IMR-90 (cell line): ENCODE results near the gene ARHGEF37. TPM values are rescaled to one million over a fixed set of nuclear protein-coding genes. Genes with fewer than 3 reads are reported as not detected.

ENCODE experiments used
- ATAC-seq: fragments of 200-7000 bp; cut with Tn5 transposase; 2 replicates; pipeline ENCODE4 v1.9.1; 2020; ENCODE audit warnings: low read depth, mild to moderate bottlenecking, moderate library complexity
- BruUV-seq: library from RNA; stranded (reverse); fragments of 400-500 nt; replicated peaks from 2 replicates; lab custom pipeline; 2021; lab: Mats Ljungman, UMichigan
- CTCF ChIA-PET: fragments of 300-600 bp; formaldehyde crosslinking; extraction: SDS; loops from one replicate; lab custom pipeline; 2021; ENCODE audit warnings: antibody characterized with exemption; lab: Yijun Ruan, JAX
- POLR2A ChIA-PET: fragments of 300-600 bp; sonication (Branson Sonifier 250); formaldehyde crosslinking; loops from one replicate; lab custom pipeline; 2022; ENCODE audit warnings: antibody characterized with exemption; ENCODE audit not compliant: unreplicated experiment; lab: Charles Lee
- DNase-seq: peaks from one replicate; pipeline ENCODE4 v3.0.0; 2013
- H2AFZ ChIP-seq: replicated peaks from 2 replicates; pipeline ENCODE3; 2013; ENCODE audit warnings: low read length, mild to moderate bottlenecking; ENCODE audit not compliant: poor library complexity
- H2AK5ac ChIP-seq: 2 replicates; pipeline ENCODE4 v1.6.1; 2013; ENCODE audit warnings: low read depth, low read length, inconsistent platforms
- H2AK9ac ChIP-seq: replicated peaks from 2 replicates; pipeline ENCODE3; 2013; ENCODE audit warnings: mild to moderate bottlenecking, low read depth, low read length, moderate library complexity; ENCODE audit not compliant: poor library complexity
- H2BK120ac ChIP-seq: 2 replicates; pipeline ENCODE4 v1.6.1; 2013; ENCODE audit warnings: low read depth, low read length, inconsistent platforms
- H2BK15ac ChIP-seq: 3 replicates; pipeline ENCODE4 v1.6.1; 2013; ENCODE audit warnings: low read depth, low read length, inconsistent platforms
- H2BK20ac ChIP-seq: 2 replicates; pipeline ENCODE4 v1.6.1; 2013; ENCODE audit warnings: low read depth, mild to moderate bottlenecking, inconsistent platforms, low read length, moderate library complexity
- H2BK5ac ChIP-seq: 2 replicates; pipeline ENCODE4 v1.6.1; 2013; ENCODE audit warnings: mild to moderate bottlenecking, low read depth, low read length, inconsistent platforms; ENCODE audit not compliant: poor library complexity, severe bottlenecking
- H3K14ac ChIP-seq: replicated peaks from 2 replicates; pipeline ENCODE4 v1.6.1; 2013; ENCODE audit warnings: low read depth, low read length, inconsistent platforms
- H3K18ac ChIP-seq: 2 replicates; pipeline ENCODE4 v1.6.1; 2013; ENCODE audit warnings: low read depth, low read length, control low read depth
- H3K23ac ChIP-seq: 2 replicates; pipeline ENCODE4 v1.6.1; 2013; ENCODE audit warnings: low read depth, low read length, inconsistent platforms
- H3K27ac ChIP-seq: 2 replicates; pipeline ENCODE4 v1.5.1; 2013; ENCODE audit warnings: mild to moderate bottlenecking, control low read depth, low read length; ENCODE audit not compliant: insufficient read depth
- H3K27me3 ChIP-seq: 2 replicates; pipeline ENCODE4 v1.6.1; 2013; ENCODE audit warnings: low read length; ENCODE audit not compliant: control insufficient read depth, insufficient read depth
- H3K36me3 ChIP-seq: 2 replicates; pipeline ENCODE4 v1.6.1; 2013; ENCODE audit warnings: low read length, mixed read lengths; ENCODE audit not compliant: control insufficient read depth, insufficient read depth
- H3K4ac ChIP-seq: 2 replicates; pipeline ENCODE4 v1.6.1; 2013; ENCODE audit warnings: low read depth, low read length, inconsistent platforms
- H3K4me1 ChIP-seq: 2 replicates; pipeline ENCODE4 v1.6.1; 2013; ENCODE audit warnings: low read length, mixed read lengths; ENCODE audit not compliant: control insufficient read depth, insufficient read depth
- H3K4me2 ChIP-seq: 2 replicates; pipeline ENCODE4 v1.6.1; 2013; ENCODE audit warnings: low read depth, mild to moderate bottlenecking, control low read depth, low read length, moderate library complexity
- H3K4me3 ChIP-seq: 2 replicates; pipeline ENCODE4 v1.5.1; 2013; ENCODE audit warnings: low read depth, mild to moderate bottlenecking, control low read depth, low read length, moderate library complexity; ENCODE audit not compliant: insufficient read depth
- H3K56ac ChIP-seq: 2 replicates; pipeline ENCODE4 v1.6.1; 2013; ENCODE audit warnings: low read length, inconsistent platforms; ENCODE audit not compliant: insufficient read depth; ENCODE audit errors: extremely low read depth
- H3K79me1 ChIP-seq, 2 experiments: 2 replicates each; pipeline ENCODE4 v1.6.1; 2013; ENCODE audit warnings: low read length in 2 of 2, inconsistent platforms in 1 of 2, low read depth in 1 of 2
- H3K9ac ChIP-seq: 2 replicates; pipeline ENCODE4 v1.6.1; 2013; ENCODE audit warnings: low read depth, low read length, control low read depth
- H3K9me1 ChIP-seq: 2 replicates; pipeline ENCODE4 v1.6.1; 2013; ENCODE audit warnings: low read length, inconsistent platforms; ENCODE audit not compliant: insufficient read depth
- H3K9me3 ChIP-seq: 2 replicates; pipeline ENCODE4 v1.6.1; 2013; ENCODE audit warnings: low read length; ENCODE audit not compliant: control insufficient read depth, insufficient read depth
- H4K20me1 ChIP-seq: 2 replicates; pipeline ENCODE4 v1.6.1; 2013; ENCODE audit warnings: low read length, inconsistent platforms; ENCODE audit not compliant: insufficient read depth
- H4K5ac ChIP-seq: 2 replicates; pipeline ENCODE4 v1.6.1; 2013; ENCODE audit warnings: mild to moderate bottlenecking, low read depth, low read length, control low read depth
- H4K8ac ChIP-seq, 2 experiments: 2 replicates each; pipeline ENCODE4 v1.6.1; 2013; ENCODE audit warnings: low read depth in 2 of 2, low read length in 2 of 2, control low read depth in 1 of 2, inconsistent platforms in 1 of 2
- H4K91ac ChIP-seq: 2 replicates; pipeline ENCODE4 v1.6.1; 2013; ENCODE audit warnings: low read depth, low read length, inconsistent platforms; ENCODE audit not compliant: insufficient read depth
- BHLHE40 ChIP-seq: fragments of 150-350 bp; IDR thresholded peaks from 2 replicates; pipeline ENCODE4 v1.6.1; 2016; ENCODE audit warnings: mild to moderate bottlenecking, low read depth, low read length
- CEBPB ChIP-seq: IDR thresholded peaks from 2 replicates; pipeline ENCODE4 v1.6.1; 2012; ENCODE audit warnings: low read depth, low read length, improper control_type of control experiment
- CHD1 ChIP-seq: IDR thresholded peaks from 2 replicates; pipeline ENCODE4 v1.6.1; 2012; ENCODE audit warnings: low read depth, low read length, improper control_type of control experiment
- CTCF ChIP-seq: conservative IDR thresholded peaks from 2 replicates; pipeline ENCODE4 v1.5.1; 2012; ENCODE audit warnings: mild to moderate bottlenecking, low read depth, low read length, improper control_type of control experiment
- ELK1 ChIP-seq: fragments of 150-350 bp; IDR thresholded peaks from 2 replicates; pipeline ENCODE4 v1.6.1; 2016; ENCODE audit warnings: low read depth, mild to moderate bottlenecking, low read length, moderate library complexity, borderline replicate concordance
- FOS ChIP-seq: fragments of 150-350 bp; IDR thresholded peaks from 2 replicates; pipeline ENCODE4 v1.6.1; 2016; ENCODE audit warnings: low read depth, low read length
- MAFK ChIP-seq: IDR thresholded peaks from 2 replicates; pipeline ENCODE4 v1.6.1; 2012; ENCODE audit warnings: low read depth, low read length, improper control_type of control experiment
- MAZ ChIP-seq: IDR thresholded peaks from 2 replicates; pipeline ENCODE4 v1.6.1; 2012; ENCODE audit warnings: low read depth, mild to moderate bottlenecking, low read length, improper control_type of control experiment, moderate library complexity, borderline replicate concordance
- MXI1 ChIP-seq: IDR thresholded peaks from 2 replicates; pipeline ENCODE4 v1.6.1; 2012; ENCODE audit warnings: low read depth, mild to moderate bottlenecking, low read length, moderate library complexity, borderline replicate concordance
- NFE2L2 ChIP-seq: fragments of 150-350 bp; IDR thresholded peaks from 2 replicates; pipeline ENCODE4 v1.6.1; 2016; ENCODE audit warnings: low read depth, mild to moderate bottlenecking, low read length
- POLR2A ChIP-seq: IDR thresholded peaks from 2 replicates; pipeline ENCODE4 v1.6.1; 2012; ENCODE audit warnings: mild to moderate bottlenecking, low read depth, low read length
- RAD21 ChIP-seq: IDR thresholded peaks from 2 replicates; pipeline ENCODE4 v1.6.1; 2012; ENCODE audit warnings: low read length, improper control_type of control experiment
- RCOR1 ChIP-seq: IDR thresholded peaks from 2 replicates; pipeline ENCODE4 v1.6.1; 2012; ENCODE audit warnings: mild to moderate bottlenecking, low read length, improper control_type of control experiment; ENCODE audit not compliant: insufficient replicate concordance
- RFX5 ChIP-seq: IDR thresholded peaks from 2 replicates; pipeline ENCODE4 v1.8.0; 2012; ENCODE audit warnings: low read depth, mild to moderate bottlenecking, low read length, moderate library complexity
- SMC3 ChIP-seq: fragments of 150-350 bp; IDR thresholded peaks from 2 replicates; pipeline ENCODE4 v1.6.1; 2016; ENCODE audit warnings: low read depth, mild to moderate bottlenecking, antibody characterized with exemption, low read length, moderate library complexity
- USF2 ChIP-seq: fragments of 150-350 bp; IDR thresholded peaks from 2 replicates; pipeline ENCODE4 v1.6.1; 2017; ENCODE audit warnings: mild to moderate bottlenecking, antibody characterized with exemption, low read length, low read depth
- WGBS, 2 experiments: methylation state at CpG; one replicate each; pipeline versions ENCODE4 v1.1.5 to v1.1.7; 2013; ENCODE audit warnings: missing lambda C conversion rate in 2 of 2; ENCODE audit not compliant: insufficient read length in 1 of 2; ENCODE audit errors: extremely low coverage in 2 of 2; 5-methylcytosine and 5-hydroxymethylcytosine counted together
- dilution Hi-C: fragments of 300-500 bp; cut with HindIII; formaldehyde crosslinking; loops from one replicate; pipeline ENCODE4 v1.14.3; 2018; ENCODE audit warnings: low sequenced_read_pairs; ENCODE audit not compliant: unreplicated experiment
- in situ Hi-C: fragments of 300-500 bp; cut with MboI; formaldehyde crosslinking; loops from 3 replicates; pipeline ENCODE4 v1.14.3; 2019; ENCODE audit warnings: low sequenced_read_pairs, inconsistent platforms, mixed read lengths
- intact Hi-C: fragments of 100-400 bp; cut with micrococcal nuclease; formaldehyde crosslinking; loops from 2 replicates; pipeline ENCODE4 v1.10.0; 2022
- polyA plus RNA-seq, 3 experiments: library from polyadenylated mRNA; depleted of rRNA; stranded (reverse); fragments of >200 nt; gene quantifications; 2 replicates each; pipeline ENCODE4 v1.2.3, GENCODE V29; 2012; ENCODE audit warnings: low replicate concordance in 1 of 3
- total RNA-seq: library from RNA; depleted of rRNA; stranded (reverse); fragments of >200 nt; gene quantifications from 2 replicates; pipeline ENCODE4 v1.2.3, GENCODE V29; 2012

The ARHGEF37 gene
- total and polyA plus RNA-seq, 2 of the 4 experiments (the other 2 are of a cell fraction): 0.39 to 0.54 TPM

- no peak overlapping the region for H3K4me2 ChIP-seq
- ATAC-seq (no peak), DNase-seq (no peak)
- no peak overlapping the region for H2BK15ac ChIP-seq
- H3K27me3 ChIP-seq: peaks cover 30% of the 10 kb centered on the region
- H3K4me1 ChIP-seq: no peaks in the 10 kb centered on the region
- H3K4me3 ChIP-seq: no peak overlapping the region
- no peak overlapping the region for H2BK20ac ChIP-seq
- H4K91ac ChIP-seq: no peak overlapping the region
- H2BK5ac ChIP-seq: no peak overlapping the region
- no peak overlapping the region for H3K9ac ChIP-seq
- H4K5ac ChIP-seq: no peak overlapping the region
- dilution Hi-C loops: no loop called here
- no peak overlapping the region for H3K14ac ChIP-seq
- H3K27ac ChIP-seq: no peak overlapping the region
- H2AK5ac ChIP-seq: no peak overlapping the region
- TF ChIP-seq MXI1: no peak
- TF ChIP-seq CHD1: no peak
- no peak for TF ChIP-seq USF2
- no peak for TF ChIP-seq BHLHE40
- no peak for TF ChIP-seq RAD21
- TF ChIP-seq MAFK: no peak
- no peak for TF ChIP-seq CTCF
- TF ChIP-seq SMC3: no peak
- no peak for TF ChIP-seq RCOR1
- TF ChIP-seq MAZ: no peak
- no peak for TF ChIP-seq FOS
- no peak for TF ChIP-seq CEBPB
- TF ChIP-seq NFE2L2: no peak
- no peak for TF ChIP-seq POLR2A
- TF ChIP-seq ELK1: no peak
- no peak for TF ChIP-seq RFX5
- no peak overlapping the region for H4K8ac ChIP-seq
- peaks cover 6% of the 10 kb centered on the region; the same call in 1 of the 2 replicates for H3K9me3 ChIP-seq
- H3K23ac ChIP-seq: no peak overlapping the region
- in situ Hi-C loops: no loop called here
- H3K79me1 ChIP-seq: no peaks in the 10 kb centered on the region
- intact Hi-C loops: no loop called here
- WGBS, 2 experiments: no CpG with 5 or more reads among the region's 3 CpGs
- H2AFZ ChIP-seq: no peak overlapping the region
- BruUV-seq: no TSS peak
- no peak overlapping the region for H3K4ac ChIP-seq
- H2AK9ac ChIP-seq: no peak overlapping the region
- no peaks in the 10 kb centered on the region for H3K36me3 ChIP-seq
- no peaks in the 10 kb centered on the region for H4K20me1 ChIP-seq
- H3K56ac ChIP-seq: no peak overlapping the region
- ChIA-PET CTCF (no interaction called here), POLR2A (no interaction called here)
- H3K9me1 ChIP-seq: no peaks in the 10 kb centered on the region
- no peak overlapping the region for H2BK120ac ChIP-seq
- no peak overlapping the region for H3K18ac ChIP-seq
Measured at GRCh38 chr5:149674686-149675085, 93.4 kb downstream of the ARHGEF37 start.
